Measurements from ENCODE around the gene PGC.

- TF ChIP-seq CTCF (conservative IDR thresholded peaks at IDR 0.05) (no peak), ZFX (IDR thresholded peaks at IDR 0.05) (no peak)
Measured at GRCh38 chr6:41744236-41744787, 2.9 kb downstream of the PGC start.
